IPS-NIHi11 (cell line): ENCODE measurements around the gene ZBTB11.
"Not testable (repeated sequence)": the region's sequence is repeated elsewhere in the genome, so short reads cannot be mapped to it uniquely, and the experiment has no call there.

ENCODE experiments used
- DNase-seq: peaks from one replicate; pipeline ENCODE4 v3.0.0; 2012; ENCODE audit warnings: mixed read lengths, low spot score

ZBTB11 gene

DNA sequence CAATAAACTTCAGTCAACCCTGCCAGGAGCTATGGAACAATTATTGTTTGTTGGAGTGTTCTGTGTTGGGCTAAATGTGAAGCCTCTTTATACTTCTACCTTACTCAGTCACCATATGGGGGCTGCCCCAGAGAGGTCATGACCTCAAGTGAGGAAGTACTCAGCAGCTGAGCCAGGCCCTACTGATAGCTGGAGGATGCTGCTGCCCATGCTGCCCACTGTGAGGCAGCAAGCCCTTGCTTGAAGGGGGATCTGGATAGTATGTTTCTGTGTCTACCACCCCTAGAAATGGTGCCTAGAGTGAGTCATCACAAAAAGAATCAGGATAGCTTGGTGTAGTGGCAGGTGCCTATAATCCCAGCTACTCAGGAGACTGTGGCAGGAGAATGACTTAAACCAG is 14.0 kb upstream of the ZBTB11 start:
- no peak for DNase-seq

DNA sequence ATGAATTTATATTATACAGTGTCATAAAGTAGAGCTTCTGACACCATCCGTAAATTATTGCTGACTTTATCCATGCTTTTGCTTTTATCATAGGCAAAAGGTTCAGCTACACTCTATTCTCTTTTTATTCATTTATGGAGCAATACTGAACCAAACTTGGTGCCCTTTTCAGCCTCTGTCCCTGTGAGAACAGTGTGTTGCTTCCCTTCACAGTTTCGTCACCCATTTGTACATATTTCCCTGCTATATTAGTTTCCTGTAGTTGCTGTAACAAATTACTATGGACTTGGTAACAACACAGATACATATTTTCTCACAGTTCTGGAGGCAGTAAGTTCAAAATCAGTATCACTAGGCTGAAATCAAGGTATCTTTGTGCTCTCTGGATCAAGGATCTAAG is 12.4 kb upstream of the ZBTB11 start:
- DNase-seq = no peak

DNA sequence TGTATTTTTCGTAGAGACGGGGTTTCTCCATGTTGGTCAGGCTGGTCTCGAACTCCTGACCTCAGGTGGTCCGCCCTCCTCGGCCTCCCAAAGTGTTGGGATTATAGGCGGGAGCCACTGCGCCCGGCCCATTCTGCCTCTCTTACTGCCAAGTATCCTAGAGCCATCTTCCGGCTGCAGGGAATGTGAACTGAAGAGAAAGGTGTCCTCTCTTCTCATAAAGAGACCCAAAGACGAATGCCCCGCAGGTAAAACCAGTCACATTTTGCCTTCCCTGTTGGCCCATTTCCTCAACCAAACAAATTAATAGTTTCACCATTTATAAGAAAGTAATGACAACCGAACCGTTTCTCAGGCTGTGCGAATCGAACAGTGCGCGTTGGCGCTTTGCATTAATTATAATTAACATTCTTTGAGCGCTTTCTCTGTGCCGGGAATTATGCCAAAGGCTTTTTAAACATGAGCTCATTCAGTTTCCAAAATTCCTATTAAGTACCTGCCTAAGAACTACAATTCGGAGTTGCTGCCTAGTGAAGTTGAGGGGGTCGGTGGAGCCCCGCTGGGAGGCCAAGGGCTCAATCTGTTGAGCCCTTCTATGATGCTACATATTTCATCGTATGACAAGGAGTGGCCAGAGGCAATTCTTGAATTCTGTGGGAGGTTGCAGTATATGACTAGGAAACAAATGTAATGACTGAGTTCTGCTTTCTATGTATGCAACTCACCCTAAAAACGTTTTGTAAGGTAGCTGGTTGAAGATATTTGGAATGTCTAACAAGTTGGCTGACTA is 10.4 kb upstream of the ZBTB11 start:
- DNase-seq = no peak

DNA sequence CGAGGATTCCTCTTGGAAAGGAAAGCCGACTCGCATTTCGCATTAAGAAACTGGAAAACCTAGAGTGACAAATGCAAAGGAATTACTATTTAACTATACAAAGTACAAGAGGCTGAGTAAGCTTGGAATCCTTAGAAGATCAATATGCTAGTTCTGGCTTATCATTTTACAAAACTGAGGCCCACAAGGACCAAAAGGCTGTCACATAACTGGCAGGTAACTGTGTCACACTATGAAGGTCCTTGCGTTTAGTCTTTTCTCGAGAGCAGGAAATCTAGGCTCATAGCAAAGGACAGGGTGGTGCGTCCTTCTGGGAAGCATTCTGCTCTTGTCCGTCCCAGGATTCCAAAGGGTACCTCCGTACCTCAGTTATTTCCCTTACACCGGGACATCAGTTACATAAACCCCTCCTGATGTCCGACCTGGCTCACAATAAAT is 9.0 kb upstream of the ZBTB11 start:
- DNase-seq = no peak

DNA sequence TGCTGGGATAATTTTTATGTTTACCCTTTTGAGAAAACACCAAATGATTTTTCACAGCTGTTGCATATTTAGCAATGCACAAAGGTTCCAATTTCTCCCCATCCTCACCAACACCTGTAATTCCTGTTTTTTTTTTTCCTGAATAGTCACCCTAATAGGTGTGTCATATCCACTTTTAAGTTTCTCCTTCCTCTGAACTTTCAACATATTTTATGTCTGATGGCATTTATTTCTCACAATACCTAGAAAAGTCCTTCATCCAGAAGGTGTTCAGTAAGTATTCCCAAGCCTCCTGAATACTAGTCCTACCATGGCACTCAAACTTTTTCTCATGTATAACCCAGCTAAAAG is 8.1 kb upstream of the ZBTB11 start:
- DNase-seq = no peak

DNA sequence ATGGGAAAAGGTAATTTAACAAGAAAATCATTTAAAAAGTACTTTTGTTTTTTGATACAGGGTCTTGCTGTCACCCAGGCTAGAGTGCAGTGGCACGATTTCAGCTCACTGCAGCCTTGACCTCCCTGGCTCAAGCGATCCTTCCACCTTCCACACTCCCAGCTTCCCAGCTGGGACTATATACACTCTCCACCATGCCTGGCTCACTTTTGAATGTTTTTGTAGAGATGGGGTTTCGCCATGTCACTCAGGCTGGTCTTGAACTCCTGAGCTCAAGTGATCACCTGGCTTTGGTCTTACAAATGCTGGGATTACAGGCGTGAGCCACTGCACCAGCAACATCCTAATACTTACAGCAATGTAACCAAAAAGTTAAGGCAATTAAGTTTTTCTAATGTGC is 3.5 kb upstream of the ZBTB11 start:
- DNase-seq = no peak

DNA sequence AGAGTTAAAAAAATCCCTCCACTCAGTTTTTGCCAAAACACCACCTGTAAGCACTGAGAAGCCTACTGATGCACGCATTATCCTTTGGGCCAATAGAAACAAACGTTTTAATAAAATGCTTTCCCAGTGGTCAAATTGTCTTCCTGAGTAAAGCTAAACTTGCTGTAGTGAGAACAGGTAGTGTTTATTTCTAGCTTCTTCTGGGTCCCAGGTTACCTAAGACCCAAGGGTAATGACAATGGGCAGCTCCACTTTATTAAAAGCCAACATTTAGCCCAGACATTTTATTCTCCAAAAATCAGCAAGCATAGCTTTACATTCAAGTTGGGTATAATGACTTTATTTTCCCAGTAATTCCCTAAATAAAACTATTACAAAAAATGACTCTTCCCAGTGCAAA is 1.9 kb upstream of the ZBTB11 start:
- not testable (repeated sequence) for DNase-seq

DNA sequence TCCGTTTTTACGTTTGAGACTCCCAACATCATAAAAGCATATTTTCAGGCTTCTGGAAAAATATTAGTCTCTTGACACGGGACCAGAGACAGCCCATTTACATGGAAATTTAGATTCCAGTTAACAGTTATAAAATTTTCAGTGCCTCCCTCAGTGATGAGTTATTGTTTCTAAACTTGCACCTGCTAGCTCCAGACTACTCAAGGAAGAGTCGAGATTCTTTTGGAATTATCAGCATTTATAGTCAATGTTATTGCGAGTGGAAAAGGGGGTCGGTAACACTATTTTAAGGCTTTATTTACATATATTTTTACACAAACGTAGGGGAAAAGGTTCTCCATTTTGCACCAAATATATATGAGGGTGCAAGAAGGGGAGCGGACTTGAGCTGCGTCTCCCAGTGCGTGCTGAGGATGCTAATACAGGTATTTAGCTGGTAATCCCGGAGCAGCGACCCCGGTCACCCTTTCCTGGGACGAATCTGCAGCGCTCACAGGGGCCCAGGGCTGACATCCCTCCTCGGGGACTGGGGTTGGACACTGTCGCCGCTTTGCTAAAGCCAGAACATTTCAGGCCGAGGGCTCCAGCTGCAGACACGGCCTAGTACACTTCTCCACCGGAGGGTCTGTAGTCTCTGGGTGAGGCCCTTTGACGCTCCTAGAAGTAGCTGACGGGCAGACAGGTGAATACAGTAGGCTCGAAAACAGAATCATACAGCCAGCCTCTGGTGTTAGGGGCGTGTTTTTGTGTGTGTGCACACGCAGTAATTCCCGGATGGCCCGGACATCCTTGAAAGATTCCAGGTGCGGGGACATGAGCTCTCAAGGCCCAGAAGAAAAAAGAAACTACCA is 729 bp upstream of the ZBTB11 start:
- DNase-seq = no peak

DNA sequence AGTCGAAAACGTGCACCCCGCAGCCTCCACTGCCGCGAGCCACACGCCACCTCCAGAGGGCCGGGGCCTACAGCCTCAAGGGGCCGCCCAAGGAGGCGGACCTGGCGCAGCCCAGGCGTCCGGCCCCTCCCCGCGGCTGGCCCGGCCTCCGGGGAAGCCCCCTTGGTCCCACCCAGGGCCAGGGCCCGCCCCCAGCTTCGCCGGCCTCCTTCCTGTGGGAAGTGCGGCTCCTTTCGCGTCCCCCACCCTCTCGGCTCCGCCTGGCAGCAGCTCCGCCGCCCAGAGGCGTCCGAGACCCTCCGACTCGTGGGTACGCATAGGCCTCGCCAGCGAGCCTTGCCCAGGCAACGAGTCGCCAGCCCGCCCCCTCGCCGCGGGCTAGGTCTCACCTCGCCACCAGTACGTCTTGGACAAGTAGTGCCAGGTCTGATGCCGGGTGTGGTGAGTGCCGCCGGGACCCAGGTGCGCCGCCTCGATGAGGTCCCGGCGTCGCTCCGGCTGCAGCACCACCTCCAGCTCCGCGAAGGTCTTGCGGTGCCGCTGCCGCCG is 642 bp downstream of the ZBTB11 start:
- peak; percentile 93 for DNase-seq

DNA sequence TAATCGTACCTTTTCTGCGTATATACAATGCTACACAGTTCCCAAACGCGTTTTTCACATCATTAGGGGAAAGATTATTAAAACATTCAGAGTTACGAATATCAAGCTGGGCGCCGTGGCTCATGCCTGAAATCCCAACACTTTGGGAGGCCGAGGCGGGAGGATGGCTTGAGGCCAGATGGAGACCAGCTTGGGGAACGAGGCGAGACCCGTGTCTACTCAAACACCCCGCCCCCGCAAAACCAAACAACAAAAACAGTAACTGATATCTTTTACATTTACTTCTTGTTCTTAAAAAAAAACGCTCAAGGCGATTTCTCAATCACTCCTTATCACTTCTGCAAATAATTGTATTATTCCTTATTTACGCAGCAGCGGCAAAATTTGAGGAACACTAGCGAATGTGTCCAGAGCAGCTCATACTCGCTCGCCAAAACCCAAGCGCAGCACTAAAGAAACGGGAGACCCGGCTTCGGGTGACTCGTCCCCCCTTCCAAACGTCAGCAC is 1.2 kb downstream of the ZBTB11 start:
- no peak for DNase-seq

DNA sequence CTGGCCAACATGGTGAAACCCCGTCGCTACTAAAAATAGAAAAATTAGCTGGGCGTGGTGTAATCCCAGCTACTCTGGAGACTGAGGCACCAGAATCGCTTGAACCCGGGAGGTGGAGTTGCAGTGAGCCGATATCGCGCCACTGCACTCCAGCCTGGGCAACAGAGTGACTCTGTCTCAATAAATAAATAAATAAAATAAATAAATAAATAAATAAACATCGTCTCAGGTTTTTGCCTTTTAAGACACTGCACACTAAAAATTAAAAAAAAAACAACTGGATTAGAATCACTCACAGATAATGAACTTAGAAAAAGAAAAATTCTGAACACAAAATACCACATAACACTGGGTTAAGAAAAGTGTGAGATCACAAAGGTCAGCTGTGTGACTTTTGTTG is 2.4 kb downstream of the ZBTB11 start:
- DNase-seq = no peak

DNA sequence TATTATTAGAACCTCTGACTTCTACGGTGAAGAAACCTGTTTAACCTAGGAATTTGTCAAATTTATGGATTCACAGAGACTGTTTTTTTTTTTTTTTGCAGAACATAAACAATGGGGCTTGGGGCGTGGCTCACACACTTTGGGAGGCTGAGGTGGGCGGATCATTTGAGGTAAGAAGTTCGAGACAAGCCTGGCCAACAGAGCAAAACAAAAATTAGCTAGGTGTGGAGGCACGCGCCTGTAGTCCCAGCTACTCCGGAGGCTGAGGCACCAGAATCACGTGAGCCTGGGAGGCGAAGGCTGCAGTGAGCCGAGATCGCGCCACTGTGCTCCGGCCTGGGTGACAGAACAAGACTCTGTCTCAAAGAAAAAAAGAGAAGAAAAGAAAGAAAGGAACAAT is 3.0 kb downstream of the ZBTB11 start:
- DNase-seq = no peak

DNA sequence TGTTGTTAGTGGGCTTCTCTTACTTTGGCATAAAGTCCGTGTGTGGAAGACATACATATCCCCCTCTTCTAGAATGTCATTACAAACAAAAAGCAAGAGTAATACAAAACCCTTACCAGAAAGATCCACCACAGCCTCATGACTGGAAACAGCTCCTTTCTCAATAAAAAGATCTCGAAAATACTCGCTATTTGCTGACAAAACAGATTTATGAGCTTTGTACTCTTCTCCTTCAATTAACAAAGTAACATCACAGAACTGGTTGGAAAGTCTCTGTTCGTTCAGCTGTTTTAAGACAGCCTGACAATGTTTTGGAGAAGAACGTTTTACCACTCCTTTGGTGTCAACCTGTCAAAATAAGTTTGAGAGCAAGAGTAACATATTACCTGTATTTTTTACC is 5.9 kb downstream of the ZBTB11 start:
- no peak for DNase-seq

DNA sequence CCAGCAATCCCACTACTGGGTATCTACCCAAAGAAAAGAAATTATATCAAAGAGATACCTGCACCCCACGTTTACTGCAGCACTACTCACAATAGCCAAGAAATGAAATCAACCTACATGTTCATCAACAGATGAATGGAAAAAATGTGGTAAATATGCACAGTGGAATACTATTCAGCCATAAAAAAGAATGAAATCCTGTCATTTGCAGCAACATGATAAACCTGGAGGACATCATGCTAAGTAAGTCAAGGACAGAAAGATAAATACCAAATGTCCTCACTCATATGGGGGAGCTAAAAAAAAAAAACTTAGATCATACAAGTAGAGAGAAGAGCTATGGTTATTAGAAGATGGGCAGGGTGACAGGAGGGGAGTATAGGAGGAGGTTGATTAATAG is 9.1 kb downstream of the ZBTB11 start:
- no peak for DNase-seq

DNA sequence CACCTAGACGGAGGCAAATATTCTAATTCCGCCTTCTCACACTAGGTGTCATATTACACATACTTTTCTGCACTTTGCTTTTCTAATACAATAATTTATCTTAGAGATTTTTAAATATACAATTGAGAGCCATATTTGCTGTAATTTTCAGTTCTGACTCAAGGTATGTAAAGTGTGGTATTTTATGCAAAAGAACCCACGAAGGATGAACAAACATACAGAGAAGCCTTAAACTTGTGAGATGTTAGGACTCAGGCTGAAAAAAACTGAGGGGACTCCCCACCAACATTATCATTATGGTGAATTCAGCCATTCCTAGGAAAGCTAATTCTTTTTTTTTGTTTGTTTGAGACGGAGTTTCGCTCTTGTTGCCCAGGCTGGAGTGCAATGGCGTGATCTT is 9.6 kb downstream of the ZBTB11 start:
- DNase-seq = no peak

DNA sequence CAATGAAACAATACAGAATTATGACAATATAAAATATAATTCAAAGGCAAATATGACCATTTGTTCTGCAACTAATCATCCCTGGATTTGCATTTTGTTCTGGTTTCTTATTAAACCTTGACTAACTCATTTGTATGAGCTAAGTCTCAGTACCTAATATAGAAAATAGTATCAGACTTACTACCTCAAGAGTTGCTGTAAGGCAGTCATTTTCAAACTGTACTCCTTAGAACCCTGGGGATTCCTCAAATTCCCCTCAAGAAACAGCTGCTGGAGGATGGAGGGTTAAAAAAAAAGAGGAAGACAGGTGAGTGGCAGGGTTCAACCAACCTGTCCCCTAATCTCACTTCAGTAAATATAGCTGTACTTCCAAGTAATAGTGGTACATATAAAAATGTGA is 11.1 kb downstream of the ZBTB11 start:
- DNase-seq = no peak

DNA sequence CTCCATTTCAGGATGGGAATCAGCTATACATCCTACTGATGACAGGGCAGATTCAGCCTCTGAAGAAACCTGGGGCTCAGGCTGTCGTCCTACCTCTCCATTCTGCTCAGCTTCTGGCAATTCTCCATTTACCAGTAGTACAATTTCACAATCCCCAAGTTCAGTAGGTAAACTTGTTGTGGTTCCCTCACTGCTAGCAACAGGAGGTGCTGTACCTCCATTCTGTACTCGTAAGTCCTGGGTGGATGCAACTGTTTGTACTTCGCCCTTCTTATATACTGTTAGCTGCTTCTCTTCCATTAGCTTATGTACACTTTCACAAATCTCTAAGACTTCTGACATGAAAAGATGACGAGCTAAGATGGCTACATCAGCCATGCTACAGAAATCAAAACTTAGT is 11.6 kb downstream of the ZBTB11 start:
- DNase-seq = no peak

DNA sequence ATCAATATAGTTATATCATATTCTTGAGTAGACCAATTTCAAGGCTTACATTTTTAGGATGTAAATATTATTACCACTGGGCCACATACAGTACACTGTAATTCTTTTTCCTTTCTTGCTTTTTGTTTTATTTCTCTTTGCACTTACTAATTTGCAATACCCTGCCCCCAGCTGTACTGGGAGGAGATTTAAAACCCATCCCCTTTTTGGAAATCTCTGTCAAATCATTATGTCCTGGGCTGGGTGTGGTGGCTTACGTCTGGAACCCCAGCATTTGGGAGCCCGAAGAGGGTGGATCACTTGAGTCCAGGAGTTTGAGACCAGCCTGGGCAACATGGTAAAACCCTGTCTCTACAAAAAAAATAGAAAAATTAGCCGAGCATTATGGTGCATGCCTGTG is 16.2 kb downstream of the ZBTB11 start:
- no peak for DNase-seq

DNA sequence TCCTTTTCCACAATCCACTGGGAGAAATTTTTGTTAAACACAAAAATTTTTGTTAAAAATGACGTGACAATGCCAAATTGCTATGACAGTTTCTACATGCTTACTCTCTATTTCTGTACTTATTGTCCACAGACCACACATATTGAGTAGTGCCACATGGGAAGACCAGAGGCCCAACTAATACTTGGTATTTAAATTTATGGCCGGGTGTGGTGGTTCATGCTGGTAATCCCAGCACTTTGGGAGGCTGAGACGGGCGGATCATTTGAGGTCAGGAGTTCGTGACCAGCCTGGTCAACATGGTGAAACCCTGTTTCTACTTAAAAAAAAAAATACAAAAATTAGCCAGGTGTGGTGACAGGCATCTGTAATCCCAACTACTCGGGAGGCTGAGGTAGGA is 20.3 kb downstream of the ZBTB11 start:
- no peak for DNase-seq

DNA sequence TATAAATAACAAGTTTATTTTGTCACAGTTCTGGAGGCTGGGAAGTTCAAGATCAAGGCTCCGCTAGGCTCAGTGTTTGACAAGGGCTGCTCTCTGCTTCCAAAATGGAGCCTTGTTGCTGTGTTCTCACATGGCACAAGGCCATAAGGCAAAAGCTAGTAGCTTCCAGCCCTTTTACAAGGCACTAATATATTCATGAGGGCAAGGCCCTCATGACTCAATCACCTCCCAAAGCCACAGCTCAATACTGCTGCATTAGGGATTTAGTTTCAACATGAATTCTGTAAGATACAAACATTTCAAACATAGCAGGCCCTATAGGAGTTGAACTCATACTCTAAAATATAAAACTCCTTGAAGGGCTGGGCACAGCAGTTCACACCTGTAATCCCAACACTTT is 30.2 kb downstream of the ZBTB11 start:
- no peak for DNase-seq

DNA sequence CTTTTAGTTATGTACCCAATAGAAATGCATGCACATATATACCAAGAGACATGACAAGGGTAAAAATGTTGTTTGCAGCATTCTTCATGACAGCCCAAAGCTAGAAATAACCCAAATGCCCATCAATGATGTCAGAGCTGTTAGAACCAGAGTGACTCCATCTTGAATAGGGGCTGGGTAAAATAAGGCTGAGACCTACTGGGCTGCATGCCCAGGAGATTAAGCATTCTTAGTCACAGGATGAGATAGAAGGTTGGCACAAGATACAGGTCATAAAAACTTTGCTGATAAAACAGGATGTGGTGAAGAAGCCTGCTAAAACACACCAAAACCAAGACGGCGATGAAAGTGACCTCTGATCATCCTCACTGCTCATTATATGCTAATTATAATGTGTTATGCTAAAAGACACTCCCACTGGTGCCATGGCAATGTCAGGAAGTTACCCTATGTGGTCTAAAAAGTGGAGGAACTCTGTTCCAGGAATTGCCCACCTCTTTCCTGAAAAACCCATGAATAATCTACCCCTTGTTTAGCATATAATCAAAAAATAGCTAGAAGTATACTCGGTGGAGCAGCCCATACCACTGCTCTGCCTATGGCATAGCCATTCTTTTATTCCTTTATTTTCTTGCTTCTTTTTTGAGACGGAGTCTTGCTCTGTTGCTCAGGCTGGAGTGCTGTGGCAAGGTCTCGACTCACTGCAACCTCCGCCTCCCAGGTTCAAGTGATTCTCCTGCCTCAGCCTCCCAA is 32.9 kb downstream of the ZBTB11 start:
- DNase-seq = no peak
